GM19452 (cell line): ENCODE data around the gene DTNB.
"Not testable (repeated sequence)": the region's sequence is repeated elsewhere in the genome, so short reads cannot be mapped to it uniquely, and the experiment has no call there.

Source experiments
- ATAC-seq: cut with Tn5 transposase; IDR thresholded peaks from one replicate; pipeline ENCODE4 v1.9.1; 2021; ENCODE audit not compliant: unreplicated experiment

Gene DTNB

GRCh38 chr2:25684577-25685473, 11.4 kb upstream of the DTNB start:
- no peak for ATAC-seq

- ATAC-seq, result no peak
Observed at GRCh38 chr2:25682082-25682481, 8.7 kb upstream of the DTNB start.

GRCh38 chr2:25677877-25678276, 4.5 kb upstream of the DTNB start:
- ATAC-seq, result no peak

GRCh38 chr2:25674077-25674362, 643 bp upstream of the DTNB start:
- ATAC-seq, result no peak

GRCh38 chr2:25672494-25673299, 680 bp downstream of the DTNB start:
- peak; percentile 56 for ATAC-seq

- no peak for ATAC-seq
Observed at GRCh38 chr2:25671622-25672021, 1.8 kb downstream of the DTNB start.

GRCh38 chr2:25669520-25669919, 3.9 kb downstream of the DTNB start:
- no peak for ATAC-seq

- ATAC-seq, result no peak
Observed at GRCh38 chr2:25666218-25666617, 7.2 kb downstream of the DTNB start.

- ATAC-seq, result not testable (repeated sequence)
Observed at GRCh38 chr2:25665429-25665828, 7.9 kb downstream of the DTNB start.

- ATAC-seq, result no peak
Observed at GRCh38 chr2:25664965-25665307, 8.4 kb downstream of the DTNB start.

GRCh38 chr2:25664183-25664964, 9.0 kb downstream of the DTNB start:
- no peak for ATAC-seq

GRCh38 chr2:25655316-25655715, 18.1 kb downstream of the DTNB start:
- ATAC-seq, result no peak

- ATAC-seq, result no peak
Observed at GRCh38 chr2:25654801-25655200, 18.6 kb downstream of the DTNB start.

GRCh38 chr2:25651782-25652455, 21.5 kb downstream of the DTNB start:
- no peak for ATAC-seq

GRCh38 chr2:25651066-25651465, 22.3 kb downstream of the DTNB start:
- ATAC-seq, result no peak

GRCh38 chr2:25650256-25650655, 23.1 kb downstream of the DTNB start:
- ATAC-seq, result no peak

- ATAC-seq, result no peak
Observed at GRCh38 chr2:25649786-25650185, 23.6 kb downstream of the DTNB start.

GRCh38 chr2:25642298-25642697, 31.1 kb downstream of the DTNB start:
- ATAC-seq, result no peak

- ATAC-seq, result no peak
Observed at GRCh38 chr2:25639696-25640095, 33.7 kb downstream of the DTNB start.

- ATAC-seq, result no peak
Observed at GRCh38 chr2:25639131-25639530, 34.2 kb downstream of the DTNB start.

- no peak for ATAC-seq
Observed at GRCh38 chr2:25635797-25636196, 37.6 kb downstream of the DTNB start.
